ENCODE data around the gene RTTN. TPM values are rescaled to one million over a fixed set of nuclear protein-coding genes. Genes with fewer than 3 reads are reported as not detected.

The RTTN gene
- total and polyA plus RNA-seq, 10 of the 15 experiments (the other 5 are each of a cell fraction or from before 2014, with no cell fraction given), result 9.4 to 36.6 (median 15.7) TPM

GRCh38 chr18:70046796-70047195 is 158.7 kb downstream of the RTTN start (continued):
- TF ChIP-seq MEF2A (IDR thresholded peaks at IDR 0.05; ENCODE audit: insufficient read depth, low read depth, low read length), result no peak

DNA sequence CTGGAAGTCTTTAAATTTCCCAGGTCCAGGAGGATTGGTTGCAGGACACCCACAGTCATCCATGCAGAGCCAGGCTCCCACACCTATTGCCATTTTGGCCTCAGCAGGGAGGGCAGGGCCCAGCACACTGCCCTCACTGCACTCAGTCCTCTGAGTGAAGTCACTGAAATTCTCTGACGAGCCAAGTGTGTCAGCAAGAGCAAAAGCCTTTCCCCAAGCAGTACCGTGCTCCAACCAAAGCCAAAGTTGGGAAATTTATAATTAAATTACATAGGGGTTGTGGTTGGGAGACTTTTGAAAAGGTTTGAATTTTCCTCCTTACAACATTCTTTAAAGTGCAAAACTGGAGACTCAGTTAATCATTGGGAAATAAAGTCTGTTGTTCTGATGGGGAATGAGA is 159.3 kb downstream of the RTTN start:
- in situ Hi-C loops (cut with MboI), result no loop called here
- FAIRE-seq, result no peak
- 94% methylated on average over 2 of the region's 2 CpGs for WGBS (ENCODE audit: insufficient coverage, insufficient replicate concordance, low lambda C conversion rate, missing lambda C conversion rate)
- TF ChIP-seq MYB (IDR thresholded peaks at IDR 0.05; ENCODE audit: borderline replicate concordance, low read depth, low read length), result no peak
- TF ChIP-seq MTA2 (IDR thresholded peaks at IDR 0.05; ENCODE audit: low read depth), result no peak
- TF ChIP-seq YY1 (IDR thresholded peaks at IDR 0.05; ENCODE audit: low read depth, low read length), result no peak
- TF ChIP-seq NR2F1 (conservative IDR thresholded peaks at IDR 0.05), result no peak
- TF ChIP-seq SUPT20H (IDR thresholded peaks at IDR 0.05; ENCODE audit: borderline replicate concordance, control insufficient read depth, low read depth, low read length), result no peak
- no peak for TF ChIP-seq NFXL1 (IDR thresholded peaks at IDR 0.05; ENCODE audit: borderline replicate concordance)
- TF ChIP-seq TAF1 (IDR thresholded peaks at IDR 0.05; ENCODE audit: borderline replicate concordance, low read depth, low read length), result no peak
- TF ChIP-seq PRDM15 (CRISPR knock-in tag; IDR thresholded peaks at IDR 0.05), result no peak
- TF ChIP-seq RFX5 (IDR thresholded peaks at IDR 0.05; ENCODE audit: low read depth, low read length), result no peak
- TF ChIP-seq SKIL (IDR thresholded peaks at IDR 0.05; ENCODE audit: low read depth, poor library complexity, severe bottlenecking), result no peak
- no peak for TF ChIP-seq SMC3 (IDR thresholded peaks at IDR 0.05; ENCODE audit: borderline replicate concordance, low read length)
- TF ChIP-seq E2F8 (IDR thresholded peaks at IDR 0.05; ENCODE audit: low read depth, partially characterized antibody), result no peak
- TF ChIP-seq CHD1 (IDR thresholded peaks at IDR 0.05; ENCODE audit: low read depth, low read length), result no peak
- no peak for TF ChIP-seq TCF7 (IDR thresholded peaks at IDR 0.05; ENCODE audit: borderline replicate concordance)

More for the DNA sequence above, 159.3 kb downstream of the RTTN start:
- Histone ChIP-seq H4K20me1 (ENCODE audit: control insufficient read depth, insufficient read depth) (no peaks in the 10 kb centered on the region), H3K9ac (ENCODE audit: control insufficient read depth, insufficient read depth, low read length) (no peak overlapping the region), H3K4me1 (ENCODE audit: control insufficient read depth, insufficient read depth, low read length) (no peaks in the 10 kb centered on the region), H3K27me3 (replicated peaks in 1 of 2; ENCODE audit: control insufficient read depth in 2 of 2, insufficient read depth in 2 of 2, low read length in 1 of 2) (no peaks in the 10 kb centered on the region), H3K27ac (ENCODE audit: control insufficient read depth, insufficient read depth) (no peak overlapping the region), H3K79me2 (ENCODE audit: control insufficient read depth, insufficient read depth, low read length) (no peaks in the 10 kb centered on the region), H3K4me2 (ENCODE audit: control insufficient read depth, insufficient read depth) (no peak overlapping the region), H2AFZ (ENCODE audit: control insufficient read depth, low read depth, low read length) (no peak overlapping the region), H3K9me3 (replicated peaks; ENCODE audit: control insufficient read depth, insufficient read depth, low read length) (no peaks in the 10 kb centered on the region), H3K36me3 (ENCODE audit: control insufficient read depth in 2 of 2, insufficient read depth in 2 of 2, low read length in 1 of 2) (peaks cover 2 to 13% of the 10 kb centered on the region in 2 experiments; a peak in 3 of 4 replicates), H3K4me3 (no peak overlapping the region)
- RAD21 ChIA-PET (ENCODE audit: unreplicated experiment), result no interaction called here
- SMC1A ChIA-PET (ENCODE audit: uncharacterized antibody, unreplicated experiment), result interaction anchor here (2.8 kb wide), 1 partner anchor 12 kb away, joined by 9 read pairs; no protein-coding TSS in a partner anchor
- no peak for ATAC-seq
- intact Hi-C loops (cut with micrococcal nuclease; ENCODE audit: unreplicated experiment), result no loop called here
- DNase-seq (ENCODE audit: low read depth, low spot score), result no peak
- BruUV-seq (replicated peaks), result no TSS peak
- POLR2A ChIA-PET, result no interaction called here
- CTCF ChIA-PET, result interaction anchor here (0.8 kb wide), 1 partner anchor 21 kb away, joined by 3 read pairs; no protein-coding TSS in a partner anchor
